ENCODE data around the gene MYO1F.

MYO1F gene

GRCh38 chr19:8596168-8596567, 18.9 kb upstream of the MYO1F start:
- TF ChIP-seq CREB1 (IDR thresholded peaks at IDR 0.05; ENCODE audit: low read depth) (no peak), USF1 (IDR thresholded peaks at IDR 0.05) (no peak), MAX (IDR thresholded peaks at IDR 0.05) (no peak), EGR1 (IDR thresholded peaks at IDR 0.05) (no peak), CEBPB (IDR thresholded peaks at IDR 0.05) (no peak), ZBTB7A (IDR thresholded peaks at IDR 0.05; ENCODE audit: low read depth) (no peak), TCF12 (IDR thresholded peaks at IDR 0.05; ENCODE audit: low read depth) (no peak), YY1 (IDR thresholded peaks at IDR 0.05; ENCODE audit: low read depth) (no peak), EP300 (IDR thresholded peaks at IDR 0.05; ENCODE audit: borderline replicate concordance) (no peak)

GRCh38 chr19:8595651-8596050, 18.4 kb upstream of the MYO1F start:
- TF ChIP-seq EP300 (IDR thresholded peaks at IDR 0.05; ENCODE audit: borderline replicate concordance) (no peak), ZBTB7A (IDR thresholded peaks at IDR 0.05; ENCODE audit: low read depth) (no peak), TEAD4 (IDR thresholded peaks at IDR 0.05) (no peak), CREB1 (IDR thresholded peaks at IDR 0.05; ENCODE audit: low read depth) (no peak), EGR1 (IDR thresholded peaks at IDR 0.05) (no peak), NFIC (IDR thresholded peaks at IDR 0.05) (no peak), TAF1 (IDR thresholded peaks at IDR 0.05; ENCODE audit: low read depth) (no peak), USF1 (IDR thresholded peaks at IDR 0.05) (no peak), YY1 (IDR thresholded peaks at IDR 0.05; ENCODE audit: low read depth) (no peak), RAD21 (IDR thresholded peaks at IDR 0.05; ENCODE audit: low read depth) (no peak), MAX (IDR thresholded peaks at IDR 0.05) (no peak), TCF12 (IDR thresholded peaks at IDR 0.05; ENCODE audit: low read depth) (no peak), REST (IDR thresholded peaks at IDR 0.05; ENCODE audit: low read depth) (no peak), CEBPB (IDR thresholded peaks at IDR 0.05) (no peak), FOXM1 (IDR thresholded peaks at IDR 0.05; ENCODE audit: borderline replicate concordance, low read depth) (no peak)

- TF ChIP-seq FOXM1 (IDR thresholded peaks at IDR 0.05; ENCODE audit: borderline replicate concordance, low read depth) (no peak), CREB1 (IDR thresholded peaks at IDR 0.05; ENCODE audit: low read depth) (no peak), TAF1 (IDR thresholded peaks at IDR 0.05; ENCODE audit: low read depth) (no peak), YY1 (IDR thresholded peaks at IDR 0.05; ENCODE audit: low read depth) (no peak), USF1 (IDR thresholded peaks at IDR 0.05) (no peak), EGR1 (IDR thresholded peaks at IDR 0.05) (no peak), REST (IDR thresholded peaks at IDR 0.05; ENCODE audit: low read depth) (no peak), ZBTB7A (IDR thresholded peaks at IDR 0.05; ENCODE audit: low read depth) (no peak), EP300 (IDR thresholded peaks at IDR 0.05; ENCODE audit: borderline replicate concordance) (no peak), RAD21 (IDR thresholded peaks at IDR 0.05; ENCODE audit: low read depth) (no peak), MAX (IDR thresholded peaks at IDR 0.05) (no peak), TCF12 (IDR thresholded peaks at IDR 0.05; ENCODE audit: low read depth) (no peak)
Measured at GRCh38 chr19:8593931-8594330, 16.7 kb upstream of the MYO1F start.

- TF ChIP-seq TEAD4 (IDR thresholded peaks at IDR 0.05) (no peak), MAX (IDR thresholded peaks at IDR 0.05) (peak; percentile 22; the same call in 1 of the 2 replicates)
Measured at GRCh38 chr19:8592231-8593009, 15.2 kb upstream of the MYO1F start.

GRCh38 chr19:8589177-8589714, 12.0 kb upstream of the MYO1F start:
- TF ChIP-seq MAX (IDR thresholded peaks at IDR 0.05) = no peak
- no peak for TF ChIP-seq EGR1 (IDR thresholded peaks at IDR 0.05)

All from Ishikawa (cell line).